SU-DHL-6 (cell line): ENCODE data around the gene NAMPT.

Source experiments
- H2AFZ ChIP-seq: fragments of 200-600 bp; sonication (generic); 2 replicates; pipeline ENCODE4 v1.6.1; 2014; ENCODE audit warnings: low read depth, mild to moderate bottlenecking, moderate library complexity, mixed read lengths, antibody characterized with exemption, low read length; ENCODE audit not compliant: severe bottlenecking
- H3F3A ChIP-seq: fragments of 200-600 bp; shearing (Covaris generic); 2 replicates; pipeline ENCODE4 v1.6.0; 2016; ENCODE audit warnings: antibody characterized with exemption, mild to moderate bottlenecking; ENCODE audit not compliant: insufficient read depth
- H3K27ac ChIP-seq: fragments of 200-600 bp; sonication (generic); 2 replicates; pipeline ENCODE4 v1.5.1; 2016; ENCODE audit warnings: low read depth, mild to moderate bottlenecking, low read length, moderate library complexity, mixed read lengths
- H3K27me3 ChIP-seq: fragments of 200-600 bp; sonication (generic), shearing (Covaris generic); 2 replicates; pipeline ENCODE4 v1.6.0; 2014; ENCODE audit warnings: mild to moderate bottlenecking, low read length
- H3K36me3 ChIP-seq: fragments of 200-600 bp; sonication (generic); 2 replicates; pipeline ENCODE4 v1.6.1; 2014; ENCODE audit warnings: mild to moderate bottlenecking, low read length, mixed read lengths
- H3K4me2 ChIP-seq: fragments of 300-600, 200-600 bp; shearing (Covaris generic), sonication (generic); 2 replicates; pipeline ENCODE4 v1.6.0; 2014; ENCODE audit warnings: low read length, low read depth, mild to moderate bottlenecking; ENCODE audit not compliant: poor library complexity, severe bottlenecking
- H3K4me3 ChIP-seq: fragments of 200-600 bp; sonication (generic); 2 replicates; pipeline ENCODE4 v1.5.1; 2014; ENCODE audit warnings: antibody characterized with exemption, low read length, mild to moderate bottlenecking, mixed read lengths; ENCODE audit not compliant: insufficient read depth, poor library complexity, severe bottlenecking
- H3K79me2 ChIP-seq: fragments of 200-600 bp; sonication (generic); 2 replicates; pipeline ENCODE4 v1.6.1; 2014; ENCODE audit warnings: mild to moderate bottlenecking, low read length, moderate library complexity; ENCODE audit not compliant: insufficient read depth
- H3K9ac ChIP-seq: fragments of 200-600 bp; sonication (generic); 2 replicates; pipeline ENCODE4 v1.7.0; 2014; ENCODE audit warnings: mild to moderate bottlenecking, low read length
- H3K9me2 ChIP-seq: fragments of 200-600 bp; sonication (generic); replicated peaks from 2 replicates; pipeline ENCODE4 v1.6.1; 2014; ENCODE audit warnings: low read length; ENCODE audit not compliant: insufficient read depth
- H3K9me3 ChIP-seq: fragments of 200-600 bp; sonication (generic); 2 replicates; pipeline ENCODE4 v1.6.1; 2014; ENCODE audit warnings: low read length, mixed read lengths; ENCODE audit not compliant: insufficient read depth
- H4K20me1 ChIP-seq: fragments of 200-600 bp; sonication (generic); 2 replicates; pipeline ENCODE4 v1.6.1; 2014; ENCODE audit warnings: low read depth, mild to moderate bottlenecking, antibody characterized with exemption, low read length, moderate library complexity, mixed read lengths
- CTCF ChIP-seq: fragments of 200-600 bp; sonication (generic); IDR thresholded peaks from one replicate; pipeline ENCODE4 v1.5.1; 2017; ENCODE audit warnings: antibody characterized with exemption, mild to moderate bottlenecking, low read length, moderate library complexity; ENCODE audit not compliant: insufficient read depth, poor library complexity, severe bottlenecking
- EZH2phosphoT487 ChIP-seq: fragments of 200-600 bp; sonication (generic), shearing (Covaris generic); conservative IDR thresholded peaks from 2 replicates; pipeline ENCODE4 v1.6.1; 2018; ENCODE audit warnings: mild to moderate bottlenecking, antibody characterized with exemption, low read length, moderate library complexity, mixed read lengths

The NAMPT gene

DNA sequence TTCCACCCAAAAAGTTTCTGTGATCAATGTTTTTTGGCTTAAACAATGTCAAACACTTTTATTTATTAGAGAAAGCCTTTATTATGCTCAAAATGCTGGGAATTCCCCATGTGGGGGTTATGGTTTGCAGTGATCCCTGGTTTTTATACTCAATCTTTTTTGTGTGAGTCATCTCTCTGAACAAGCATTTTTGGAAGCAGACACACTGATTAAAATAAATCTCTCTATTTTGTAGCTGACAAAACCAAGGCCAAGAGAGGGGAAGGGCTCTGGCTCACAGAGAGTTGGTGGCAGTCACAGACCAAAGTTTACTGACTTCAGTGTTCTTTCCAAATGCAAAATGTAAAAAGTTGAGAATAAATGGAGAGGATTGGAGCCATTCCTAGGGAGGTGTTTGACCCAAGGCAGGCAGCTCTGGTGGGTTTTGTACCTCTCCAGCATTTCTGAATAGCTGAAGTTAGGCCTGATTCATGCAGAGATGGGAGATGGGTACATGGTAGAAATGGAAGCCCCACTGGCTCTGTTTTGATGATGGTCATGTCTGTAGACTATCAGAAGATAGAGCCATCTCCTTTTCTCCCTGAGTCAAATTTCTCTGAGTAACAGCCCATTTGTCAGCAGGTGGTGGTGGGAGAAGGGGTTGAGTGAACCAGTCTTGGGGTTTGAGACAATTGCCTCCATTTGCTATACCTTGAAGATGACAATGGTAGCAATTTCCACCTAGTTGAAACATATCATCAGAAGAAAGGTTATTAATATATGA, 45.4 kb upstream of the NAMPT start:
- Histone ChIP-seq H3K9me3 (no peaks in the 10 kb centered on the region), H3F3A (no peaks in the 10 kb centered on the region), H3K36me3 (no peaks in the 10 kb centered on the region), H3K9ac (no peak overlapping the region), H3K4me3 (no peak overlapping the region), H3K9me2 (no peaks in the 10 kb centered on the region), H3K79me2 (no peaks in the 10 kb centered on the region), H2AFZ (no peak overlapping the region), H3K27ac (no peak overlapping the region), H4K20me1 (no peaks in the 10 kb centered on the region), H3K27me3 (no peaks in the 10 kb centered on the region), H3K4me2 (no peak overlapping the region)
- TF ChIP-seq CTCF, result no peak
- no peak for TF ChIP-seq EZH2phosphoT487

DNA sequence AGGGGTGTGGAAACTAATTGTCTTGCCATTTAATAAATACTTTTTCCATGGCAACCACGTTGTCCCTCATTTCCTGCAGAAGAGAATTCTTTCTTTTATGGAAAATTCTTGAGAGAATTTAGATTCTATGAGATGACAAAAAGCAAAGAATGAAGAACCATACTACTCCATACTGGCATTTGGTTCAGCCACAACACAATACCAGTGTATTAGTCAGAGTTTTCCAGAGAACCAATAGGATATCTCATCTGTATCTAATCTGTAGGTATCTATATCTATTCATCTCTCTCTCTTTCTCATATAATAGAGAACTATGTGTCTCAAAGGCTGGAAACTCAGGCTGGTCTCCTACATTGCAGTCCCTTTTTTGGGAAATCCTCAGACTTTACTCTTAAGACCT, 44.6 kb upstream of the NAMPT start:
- Histone ChIP-seq H3K27ac (no peak overlapping the region), H3K9me2 (no peaks in the 10 kb centered on the region), H3K79me2 (no peaks in the 10 kb centered on the region), H2AFZ (no peak overlapping the region), H4K20me1 (no peaks in the 10 kb centered on the region), H3K4me2 (no peak overlapping the region), H3K27me3 (no peaks in the 10 kb centered on the region), H3K4me3 (no peak overlapping the region), H3K9ac (no peak overlapping the region), H3K36me3 (no peaks in the 10 kb centered on the region), H3F3A (no peaks in the 10 kb centered on the region), H3K9me3 (no peaks in the 10 kb centered on the region)
- TF ChIP-seq EZH2phosphoT487 (no peak), CTCF (no peak)

DNA sequence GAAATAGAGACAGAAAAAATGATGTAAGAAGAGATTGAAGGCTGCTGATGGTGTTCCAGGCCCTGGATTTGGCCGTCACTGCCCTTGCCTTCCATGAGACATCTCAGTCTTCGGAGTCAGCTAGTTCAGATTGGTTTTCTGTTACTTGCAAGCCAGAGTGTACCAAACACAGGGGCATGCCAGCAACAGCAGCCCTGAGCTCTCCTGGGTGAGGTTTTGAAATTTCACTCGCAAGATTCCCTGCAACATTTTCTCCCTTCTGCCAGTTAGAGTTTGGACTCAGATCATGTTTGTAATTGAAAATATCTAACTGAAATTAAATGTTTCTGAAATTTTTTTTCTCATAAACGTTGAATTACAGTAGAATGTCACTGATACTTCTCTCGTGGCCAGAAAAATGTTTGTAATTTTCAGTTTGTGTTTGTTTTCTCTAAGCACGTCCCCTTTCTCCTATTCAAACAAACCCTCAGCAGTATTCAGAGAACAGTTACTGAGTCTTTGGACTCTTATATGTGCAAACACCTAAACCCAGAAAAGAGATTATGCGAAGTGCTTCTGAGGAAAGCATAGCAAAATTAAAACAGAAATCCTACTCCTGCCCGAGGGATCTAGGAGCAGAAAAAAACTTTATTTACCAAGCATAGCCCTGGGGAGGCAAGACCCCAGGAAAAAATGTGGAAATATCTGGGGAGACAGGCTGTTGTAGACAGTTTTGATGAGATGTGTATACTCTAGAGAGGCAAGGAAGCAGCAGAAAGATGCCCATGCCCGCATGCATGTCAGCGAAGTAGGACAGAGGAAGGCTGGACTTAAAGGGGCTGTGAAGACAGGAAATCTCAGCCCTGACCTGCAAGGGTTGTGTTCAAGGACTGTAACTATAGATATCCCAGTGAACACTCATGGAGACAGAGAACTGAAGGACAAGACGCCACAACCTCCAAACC, 43.0 kb upstream of the NAMPT start:
- Histone ChIP-seq H3F3A (no peaks in the 10 kb centered on the region), H3K4me2 (no peak overlapping the region), H4K20me1 (no peaks in the 10 kb centered on the region), H3K4me3 (no peak overlapping the region), H3K9ac (no peak overlapping the region), H3K27me3 (no peaks in the 10 kb centered on the region), H3K9me2 (no peaks in the 10 kb centered on the region), H3K9me3 (no peaks in the 10 kb centered on the region), H3K79me2 (no peaks in the 10 kb centered on the region), H2AFZ (no peak overlapping the region), H3K36me3 (no peaks in the 10 kb centered on the region), H3K27ac (no peak overlapping the region)
- no peak for TF ChIP-seq CTCF
- no peak for TF ChIP-seq EZH2phosphoT487
